Endothelial cell of umbilical vein (primary cell): ENCODE measurements around the gene ACAD9. TPM values are rescaled to one million over a fixed set of nuclear protein-coding genes. Genes with fewer than 3 reads are reported as not detected.

Source experiments
- BruUV-seq: library from RNA; stranded (reverse); fragments of 400-500 nt; replicated peaks from 2 replicates; lab custom pipeline; 2021; lab: Mats Ljungman, UMichigan
- CTCF ChIA-PET: fragments of 300-600, 350-600 bp; sonication (Branson Sonifier 250); formaldehyde crosslinking; loops from one replicate; lab custom pipeline; 2021; ENCODE audit warnings: antibody characterized with exemption, inconsistent platforms; lab: Charles Lee
- POLR2A ChIA-PET: fragments of 300-600, 350-600 bp; sonication (Branson Sonifier 250); formaldehyde crosslinking; loops from one replicate; lab custom pipeline; 2021; ENCODE audit warnings: antibody characterized with exemption, inconsistent platforms; lab: Charles Lee
- DNase-seq: peaks from one replicate; pipeline ENCODE4 v3.0.0-alpha.2; 2011; ENCODE audit warnings: low read depth, low spot score
- FAIRE-seq: peaks from 2 replicates; lab custom pipeline; 2011; peaks lifted over from hg19 to GRCh38; lab: Jason Lieb, UNC
- H2AFZ ChIP-seq: 2 replicates; pipeline ENCODE4 v1.6.0; 2012; ENCODE audit warnings: low read depth, low read length, control low read depth, inconsistent platforms
- H3K27ac ChIP-seq: 2 replicates; pipeline ENCODE4 v1.5.1; 2011; ENCODE audit warnings: low read depth, mild to moderate bottlenecking, control low read depth, low read length, moderate library complexity; ENCODE audit not compliant: insufficient read depth
- H3K27me3 ChIP-seq, 2 experiments: 2 replicates each; pipeline versions ENCODE4 v1.6.0 to v1.6.1; 2011; ENCODE audit warnings: low read length in 2 of 2, mixed read lengths in 1 of 2; ENCODE audit not compliant: control insufficient read depth in 2 of 2, insufficient read depth in 2 of 2
- H3K36me3 ChIP-seq, 2 experiments: 2 replicates in 1 of 2; 3 replicates in 1 of 2; pipeline ENCODE4 v1.5.1; 2011; ENCODE audit warnings: low read length in 2 of 2, mild to moderate bottlenecking in 1 of 2, moderate library complexity in 1 of 2; ENCODE audit not compliant: control insufficient read depth in 2 of 2, insufficient read depth in 2 of 2; ENCODE audit errors: extremely low read depth in 1 of 2
- H3K4me1 ChIP-seq: 3 replicates; pipeline ENCODE4 v1.5.1; 2011; ENCODE audit warnings: mild to moderate bottlenecking, low read length; ENCODE audit not compliant: control insufficient read depth, insufficient read depth; ENCODE audit errors: extremely low read depth
- H3K4me2 ChIP-seq: 2 replicates; pipeline ENCODE4 v1.6.1; 2011; ENCODE audit warnings: low read length, control low read depth, mixed read lengths; ENCODE audit not compliant: insufficient read depth
- H3K4me3 ChIP-seq, 3 experiments: fragments of 200-600 bp in 1 of 3; sonication (generic), shearing (Covaris generic) in 1 of 3; replicated peaks in 1 of 3; 2 replicates each; pipeline ENCODE4 v1.5.1; 2011 to 2016; ENCODE audit warnings: control low read depth in 3 of 3, low read length in 3 of 3, mild to moderate bottlenecking in 2 of 3, inconsistent platforms in 1 of 3, low read depth in 1 of 3, moderate library complexity in 1 of 3; ENCODE audit not compliant: insufficient read depth in 1 of 3
- H3K79me2 ChIP-seq: 2 replicates; pipeline ENCODE4 v1.6.0; 2012; ENCODE audit warnings: low read length, inconsistent platforms; ENCODE audit not compliant: control insufficient read depth, insufficient read depth
- H3K9ac ChIP-seq: replicated peaks from 2 replicates; pipeline ENCODE3; 2011; ENCODE audit warnings: low read length, control low read depth; ENCODE audit not compliant: insufficient read depth; ENCODE audit errors: extremely low read depth
- H3K9me1 ChIP-seq: replicated peaks from 3 replicates; pipeline ENCODE4 v1.6.0; 2011; ENCODE audit warnings: mild to moderate bottlenecking, low read length; ENCODE audit not compliant: control insufficient read depth, insufficient read depth; ENCODE audit errors: extremely low read depth
- H3K9me3 ChIP-seq: replicated peaks from 2 replicates; pipeline ENCODE4 v1.5.1; 2012; ENCODE audit warnings: low read length, inconsistent platforms; ENCODE audit not compliant: control insufficient read depth, insufficient read depth
- H4K20me1 ChIP-seq: replicated peaks from 2 replicates; pipeline ENCODE3; 2011; ENCODE audit warnings: mild to moderate bottlenecking, low read length; ENCODE audit not compliant: control insufficient read depth, insufficient read depth; ENCODE audit errors: extremely low read depth
- CTCF ChIP-seq, 2 donors: IDR thresholded peaks; 1 replicate in 1 of 2; 2 replicates in 1 of 2; pipeline ENCODE4 v1.5.1; 2011; ENCODE audit warnings: low read length in 2 of 2, mild to moderate bottlenecking in 2 of 2, moderate library complexity in 2 of 2, control low read depth in 1 of 2, inconsistent platforms in 1 of 2, low read depth in 1 of 2; ENCODE audit not compliant: insufficient read depth in 1 of 2; ENCODE audit errors: extremely low read depth in 1 of 2
- EZH2 ChIP-seq: IDR thresholded peaks from 2 replicates; pipeline ENCODE4 v1.6.1; 2012; ENCODE audit warnings: borderline replicate concordance, low read depth, mild to moderate bottlenecking, moderate library complexity, low read length, inconsistent platforms; ENCODE audit not compliant: severe bottlenecking
- FOS ChIP-seq: IDR thresholded peaks from 2 replicates; pipeline ENCODE4 v1.6.1; 2011; ENCODE audit warnings: mild to moderate bottlenecking, low read length, moderate library complexity, borderline replicate concordance; ENCODE audit not compliant: insufficient read depth
- GATA2 ChIP-seq: IDR thresholded peaks from 2 replicates; pipeline ENCODE4 v1.7.0; 2011; ENCODE audit warnings: low read depth, mild to moderate bottlenecking, moderate library complexity, mixed read lengths, low read length; ENCODE audit not compliant: insufficient read length, insufficient read depth
- JUN ChIP-seq: IDR thresholded peaks from 2 replicates; pipeline ENCODE4 v1.6.1; 2011; ENCODE audit warnings: borderline replicate concordance, low read depth; ENCODE audit not compliant: insufficient read length, insufficient read depth
- MAX ChIP-seq: IDR thresholded peaks from 2 replicates; pipeline ENCODE4 v1.6.1; 2011; ENCODE audit not compliant: insufficient read depth, insufficient read length
- MYC ChIP-seq: IDR thresholded peaks from one replicate; pipeline ENCODE4 v1.6.1; 2011; ENCODE audit warnings: mild to moderate bottlenecking, low read depth, low read length
- POLR2A ChIP-seq: IDR thresholded peaks from 2 replicates; pipeline ENCODE4 v1.6.1; 2012; ENCODE audit warnings: low read depth, mild to moderate bottlenecking, control low read depth, low read length
- POLR2AphosphoS5 ChIP-seq: IDR thresholded peaks from 2 replicates; pipeline ENCODE4 v1.6.1; 2012; ENCODE audit warnings: low read depth, mild to moderate bottlenecking, control low read depth, low read length, moderate library complexity; ENCODE audit not compliant: insufficient read depth
- dilution Hi-C: fragments of 300-500 bp; cut with MboI; formaldehyde crosslinking; loops from one replicate; pipeline ENCODE4 v1.15.0; 2019; ENCODE audit warnings: low sequenced_read_pairs; ENCODE audit not compliant: extremely low pct_ligation_motif_present
- intact Hi-C: fragments of 100-400 bp; cut with micrococcal nuclease; formaldehyde crosslinking; loops from one replicate; pipeline ENCODE4 v1.10.0; 2022
- polyA plus RNA-seq, 4 experiments: library from polyadenylated mRNA; depleted of rRNA in 3 of 4; stranded (reverse) in 3 of 4; unstranded in 1 of 4; fragments of >200 nt; gene quantifications; 2 replicates each; pipeline versions ENCODE4 v1.2.1 to v1.2.3, GENCODE V29; 2011 to 2012; ENCODE audit warnings: missing spikeins in 1 of 4
- total RNA-seq: library from RNA; stranded (reverse); gene quantifications from 2 replicates; pipeline ENCODE4 v1.2.3, GENCODE V29; 2021

The ACAD9 gene
- total and polyA plus RNA-seq, 2 donors (not counting 3 experiments of a cell fraction or from before 2014, with no cell fraction given), result 58.6 to 65.8 TPM

GRCh38 chr3:128922804-128923459 is 43.5 kb downstream of the ACAD9 start:
- H2AFZ ChIP-seq, result no peak overlapping the region
- H3K36me3 ChIP-seq, result no peaks in the 10 kb centered on the region
- H3K27ac ChIP-seq, result no peak overlapping the region
- dilution Hi-C loops (loop anchor here (25.0 kb wide), 1 partner anchor 189 kb away; the partner anchor contains the start of gene RAB43), intact Hi-C loops (loop anchor here (5.0 kb wide), 1 partner anchor 46 kb away; the partner anchor contains the start of gene ACAD9)
- no peak overlapping the region for H3K9ac ChIP-seq
- BruUV-seq, result no TSS peak
- no peak overlapping the region for H3K4me2 ChIP-seq
- no peak overlapping the region for H3K4me3 ChIP-seq
- CTCF ChIA-PET, result interaction anchor here (1.8 kb wide), 1 partner anchor 10 kb away, joined by 5 read pairs; no protein-coding TSS in a partner anchor
- no peaks in the 10 kb centered on the region for H3K27me3 ChIP-seq
- no peaks in the 10 kb centered on the region for H3K4me1 ChIP-seq
- H3K9me3 ChIP-seq, result peaks cover 8% of the 10 kb centered on the region
- TF ChIP-seq POLR2AphosphoS5, result no peak
- TF ChIP-seq EZH2, result no peak
- no peak for TF ChIP-seq POLR2A
- no peak for TF ChIP-seq MAX
- TF ChIP-seq MYC, result no peak
- no peak for TF ChIP-seq GATA2
- no peak for TF ChIP-seq JUN
- TF ChIP-seq FOS, result no peak
- TF ChIP-seq CTCF (IDR thresholded peaks at IDR 0.05; ENCODE audit: extremely low read depth in 1 of 2, insufficient read depth in 1 of 2, low read depth in 1 of 2, low read length in 2 of 2), result no peak
- H4K20me1 ChIP-seq, result no peaks in the 10 kb centered on the region
- POLR2A ChIA-PET, result no interaction called here
- DNase-seq (no peak), FAIRE-seq (no peak)
- no peaks in the 10 kb centered on the region for H3K9me1 ChIP-seq
- no peaks in the 10 kb centered on the region for H3K79me2 ChIP-seq
